Mucosa of rectum (tissue), 2 donors: Measurements from ENCODE around the gene ICOS.
A peak's percentile ranks its signal among the peaks of the same experiment; 100 is the strongest.
"Not testable (repeated sequence)": the region's sequence is repeated elsewhere in the genome, so short reads cannot be mapped to it uniquely, and the experiment has no call there.

ENCODE experiments used
- H3K27ac ChIP-seq, 2 donors: one replicate each; pipeline ENCODE4 v1.7.0; 2013; ENCODE audit warnings: inconsistent platforms in 2 of 2, low read depth in 2 of 2, low read length in 2 of 2
- H3K27me3 ChIP-seq, 2 donors: one replicate each; pipeline ENCODE4 v1.7.0; 2013; ENCODE audit warnings: low read length in 2 of 2; ENCODE audit not compliant: control insufficient read depth in 2 of 2, insufficient read depth in 2 of 2
- H3K36me3 ChIP-seq, 2 donors: one replicate each; pipeline ENCODE4 v1.7.0; 2013; ENCODE audit warnings: low read length in 2 of 2; ENCODE audit not compliant: control insufficient read depth in 2 of 2, insufficient read depth in 2 of 2
- H3K4me1 ChIP-seq, 2 donors: one replicate each; pipeline ENCODE4 v1.7.0; 2013; ENCODE audit warnings: low read length in 2 of 2, mild to moderate bottlenecking in 1 of 2; ENCODE audit not compliant: control insufficient read depth in 2 of 2, insufficient read depth in 2 of 2
- H3K4me3 ChIP-seq, 2 donors: one replicate each; pipeline ENCODE4 v1.7.0; 2013; ENCODE audit warnings: low read length in 2 of 2
- H3K9ac ChIP-seq, 2 donors: one replicate each; pipeline ENCODE4 v1.7.0; 2013; ENCODE audit warnings: low read length in 2 of 2, low read depth in 1 of 2, mild to moderate bottlenecking in 1 of 2
- H3K9me3 ChIP-seq, 2 donors: one replicate each; pipeline ENCODE4 v1.7.0; 2013; ENCODE audit warnings: low read length in 2 of 2; ENCODE audit not compliant: control insufficient read depth in 2 of 2
- donor health status: healthy.
- donor health status: Normal muscosa, but diverticular disease.

The ICOS gene

GRCh38 chr2:203936949-203937348, 386 bp downstream of the ICOS start:
- H3K9me3 ChIP-seq, result no peaks in the 10 kb centered on the region
- H3K4me1 ChIP-seq, result no peaks in the 10 kb centered on the region
- H3K4me3 ChIP-seq, result peak overlapping the region; percentile 4 to 16
- no peak overlapping the region for H3K9ac ChIP-seq
- H3K27ac ChIP-seq, result no peak overlapping the region
- no peaks in the 10 kb centered on the region for H3K27me3 ChIP-seq
- no peaks in the 10 kb centered on the region for H3K36me3 ChIP-seq

DNA sequence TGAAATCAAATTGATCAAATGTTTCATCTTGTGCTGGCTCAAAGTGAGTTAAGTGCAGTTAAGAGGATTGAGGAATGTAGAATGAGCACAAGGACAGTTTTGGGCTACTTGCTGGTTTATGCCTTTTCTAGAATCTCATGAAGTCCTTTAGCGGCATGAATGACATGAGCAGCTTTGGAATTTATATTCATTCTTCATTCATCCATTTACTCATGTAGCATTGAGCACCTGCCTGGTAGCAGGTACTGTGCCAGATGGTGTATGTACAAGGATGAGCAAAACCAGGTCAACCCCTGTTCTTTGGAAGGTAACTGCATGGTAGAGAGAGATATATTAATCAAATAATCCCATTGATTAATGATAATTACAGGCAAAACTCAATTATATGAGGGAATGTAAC, 1.2 kb downstream of the ICOS start:
- H3K9ac ChIP-seq, result no peak overlapping the region
- H3K27ac ChIP-seq, result peak overlapping the region in 1 of 2 donors; percentile 13
- H3K36me3 ChIP-seq, result no peaks in the 10 kb centered on the region
- no peaks in the 10 kb centered on the region for H3K4me1 ChIP-seq
- no peaks in the 10 kb centered on the region for H3K9me3 ChIP-seq
- no peaks in the 10 kb centered on the region for H3K27me3 ChIP-seq
- peak overlapping the region in 1 of 2 donors; percentile 64 for H3K4me3 ChIP-seq

GRCh38 chr2:203940039-203940438, 3.5 kb downstream of the ICOS start:
- H3K36me3 ChIP-seq, result no peaks in the 10 kb centered on the region
- peak overlapping the region in 1 of 2 donors; percentile 45 for H3K4me3 ChIP-seq
- no peaks in the 10 kb centered on the region for H3K27me3 ChIP-seq
- H3K9ac ChIP-seq, result no peak overlapping the region
- no peak overlapping the region for H3K27ac ChIP-seq
- H3K9me3 ChIP-seq, result no peaks in the 10 kb centered on the region
- H3K4me1 ChIP-seq, result no peaks in the 10 kb centered on the region

GRCh38 chr2:203943493-203944382, 7.2 kb downstream of the ICOS start:
- H3K27me3 ChIP-seq, H3K4me3 ChIP-seq, H3K4me1 ChIP-seq, H3K9me3 ChIP-seq, H3K9ac ChIP-seq, H3K27ac ChIP-seq, H3K36me3 ChIP-seq: not testable (repeated sequence)

- Histone ChIP-seq H3K4me1 (no peaks in the 10 kb centered on the region), H3K27ac (no peak overlapping the region), H3K4me3 (no peak overlapping the region)
These were observed 12.2 kb downstream of the ICOS start for GRCh38 chr2:203948733-203949132.

GRCh38 chr2:203949228-203949627, 12.7 kb downstream of the ICOS start:
- no peaks in the 10 kb centered on the region for H3K27me3 ChIP-seq
- no peaks in the 10 kb centered on the region for H3K4me1 ChIP-seq
- H3K36me3 ChIP-seq, result no peaks in the 10 kb centered on the region
- no peak overlapping the region for H3K4me3 ChIP-seq
- H3K27ac ChIP-seq, result no peak overlapping the region
- no peak overlapping the region for H3K9ac ChIP-seq
- no peaks in the 10 kb centered on the region for H3K9me3 ChIP-seq

More at GRCh38 chr2:203948733-203949132, 12.2 kb downstream of the ICOS start:
- Histone ChIP-seq H3K9ac (no peak overlapping the region), H3K36me3 (no peaks in the 10 kb centered on the region), H3K27me3 (no peaks in the 10 kb centered on the region), H3K9me3 (no peaks in the 10 kb centered on the region)

DNA sequence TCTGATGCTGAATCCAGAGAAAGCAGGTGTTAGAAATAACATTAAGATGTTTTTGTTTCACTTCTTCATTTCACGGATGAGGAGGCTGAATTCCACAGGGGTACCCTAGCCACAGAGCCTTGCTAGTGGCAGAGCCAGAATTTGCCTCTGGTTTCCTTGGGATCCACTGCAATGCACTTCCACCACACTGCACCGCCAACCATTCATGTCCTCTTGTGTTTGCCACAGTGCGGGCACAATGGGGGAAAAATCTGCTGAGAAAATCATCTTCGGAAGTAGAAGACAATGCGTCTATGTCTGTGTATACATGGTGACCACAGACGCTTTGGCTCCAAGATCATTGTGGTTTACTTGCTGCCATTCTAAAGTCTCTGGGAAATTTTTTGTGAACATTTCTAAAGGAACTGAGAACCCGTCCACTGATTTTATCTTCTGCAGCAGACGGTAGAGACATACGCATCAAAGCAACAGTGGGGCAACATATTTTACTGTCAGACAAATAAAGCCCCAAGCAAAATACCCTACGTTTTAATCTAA, 14.9 kb downstream of the ICOS start:
- H3K36me3 ChIP-seq, result no peaks in the 10 kb centered on the region
- H3K4me1 ChIP-seq, result no peaks in the 10 kb centered on the region
- no peak overlapping the region for H3K27ac ChIP-seq
- no peaks in the 10 kb centered on the region for H3K9me3 ChIP-seq
- peak overlapping the region in 1 of 2 donors; percentile 33 for H3K4me3 ChIP-seq
- H3K27me3 ChIP-seq, result no peaks in the 10 kb centered on the region
- no peak overlapping the region for H3K9ac ChIP-seq

- Histone ChIP-seq H3K27me3 (no peaks in the 10 kb centered on the region), H3K9ac (no peak overlapping the region), H3K4me1 (no peaks in the 10 kb centered on the region), H3K27ac (no peak overlapping the region), H3K4me3 (no peak overlapping the region), H3K36me3 (no peaks in the 10 kb centered on the region), H3K9me3 (no peaks in the 10 kb centered on the region)
These were observed 22.7 kb downstream of the ICOS start for GRCh38 chr2:203959265-203959664.

DNA sequence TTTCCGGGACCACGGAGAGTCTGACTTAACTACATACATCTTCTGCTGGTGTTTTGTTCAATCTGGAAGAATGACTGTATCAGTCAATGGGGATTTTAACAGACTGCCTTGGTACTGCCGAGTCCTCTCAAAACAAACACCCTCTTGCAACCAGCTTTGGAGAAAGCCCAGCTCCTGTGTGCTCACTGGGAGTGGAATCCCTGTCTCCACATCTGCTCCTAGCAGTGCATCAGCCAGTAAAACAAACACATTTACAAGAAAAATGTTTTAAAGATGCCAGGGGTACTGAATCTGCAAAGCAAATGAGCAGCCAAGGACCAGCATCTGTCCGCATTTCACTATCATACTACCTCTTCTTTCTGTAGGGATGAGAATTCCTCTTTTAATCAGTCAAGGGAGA, 23.1 kb downstream of the ICOS start:
- H3K9ac ChIP-seq, result no peak overlapping the region
- no peak overlapping the region for H3K4me3 ChIP-seq
- H3K27me3 ChIP-seq, result no peaks in the 10 kb centered on the region
- H3K4me1 ChIP-seq, result no peaks in the 10 kb centered on the region
- H3K36me3 ChIP-seq, result no peaks in the 10 kb centered on the region
- H3K9me3 ChIP-seq, result no peaks in the 10 kb centered on the region
- H3K27ac ChIP-seq, result no peak overlapping the region

GRCh38 chr2:203960811-203961210, 24.2 kb downstream of the ICOS start:
- Histone ChIP-seq H3K4me1 (no peaks in the 10 kb centered on the region), H3K27ac (no peak overlapping the region), H3K4me3 (no peak overlapping the region), H3K36me3 (no peaks in the 10 kb centered on the region), H3K9me3 (no peaks in the 10 kb centered on the region), H3K9ac (no peak overlapping the region), H3K27me3 (no peaks in the 10 kb centered on the region)
